Mesothelial cell of epicardium (in vitro differentiated cells): ENCODE data around the gene NOTCH3. TPM values are rescaled to one million over a fixed set of nuclear protein-coding genes. Genes with fewer than 3 reads are reported as not detected.

Experiments used
- DNase-seq, 2 experiments: peaks; one replicate each; pipeline ENCODE4 v3.0.0; 2021; ENCODE audit warnings: low spot score in 2 of 2; ENCODE audit not compliant: unreplicated experiment in 2 of 2
- H3K27ac Mint-ChIP-seq: 2 replicates; pipeline ENCODE4 v1.8.0; 2021; ENCODE audit warnings: mixed read lengths
- H3K27me3 Mint-ChIP-seq: 2 replicates; pipeline ENCODE4 v1.8.0; 2021; ENCODE audit warnings: low read depth, mixed read lengths
- H3K36me3 Mint-ChIP-seq: 2 replicates; pipeline ENCODE4 v1.8.0; 2021; ENCODE audit warnings: mixed read lengths
- H3K4me1 Mint-ChIP-seq: 2 replicates; pipeline ENCODE4 v1.8.0; 2021; ENCODE audit warnings: mixed read lengths
- H3K4me3 Mint-ChIP-seq: 2 replicates; pipeline ENCODE4 v1.8.0; 2021; ENCODE audit warnings: mild to moderate bottlenecking, moderate library complexity, mixed read lengths
- H3K9me3 Mint-ChIP-seq: 2 replicates; pipeline ENCODE4 v1.8.0; 2021; ENCODE audit warnings: mixed read lengths
- total RNA-seq: library from RNA; stranded (reverse); gene quantifications from 3 replicates; pipeline ENCODE4 v1.2.1, GENCODE V29; 2021
- TF ChIP-seq, protein P1 (sequence below): fragments of 200-600 bp; sonication (generic); IDR thresholded peaks from one replicate; pipeline ENCODE4 v1.5.0; 2021; ENCODE audit warnings: antibody characterized with exemption; ENCODE audit not compliant: unreplicated experiment

Gene NOTCH3
- total RNA-seq, 1 donor from 2014 or later = 204 TPM

DNA sequence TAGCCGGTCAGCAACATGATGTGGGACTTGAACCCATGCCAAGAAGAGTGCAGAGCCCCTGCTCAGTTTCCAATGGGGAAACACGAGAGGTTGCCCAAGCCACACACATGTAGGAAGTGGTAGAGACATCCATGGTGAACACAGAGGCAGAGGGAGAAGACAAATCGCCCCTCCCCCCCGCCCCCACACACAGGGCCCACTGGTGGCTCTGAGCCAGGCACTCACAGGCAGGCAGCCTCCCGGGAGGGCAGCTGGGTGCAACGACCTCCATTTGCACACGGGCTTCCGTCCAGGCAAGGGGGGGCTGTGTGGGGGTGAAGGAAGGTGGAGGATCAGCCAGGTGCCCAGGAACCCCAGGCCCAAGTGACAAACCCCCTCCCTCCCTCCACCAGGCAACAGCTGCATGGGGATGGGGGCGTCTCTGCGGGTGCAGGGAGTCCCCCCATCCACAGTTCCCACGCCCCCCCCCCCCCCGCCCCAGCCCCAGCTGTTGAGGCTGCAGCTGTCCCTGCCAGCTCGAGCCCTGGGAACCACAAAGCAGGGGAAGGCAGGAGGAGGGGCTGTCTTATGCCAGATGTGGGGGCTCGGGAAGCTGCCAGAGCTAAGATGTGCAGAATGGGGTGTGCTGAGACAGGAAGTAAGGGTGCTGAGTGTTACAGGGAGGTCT, 3.4 kb downstream of the NOTCH3 start:
- DNase-seq = no peak
- Mint-ChIP-seq H3K4me1 (peaks cover 25% of the 10 kb centered on the region), H3K9me3 (no peaks in the 10 kb centered on the region), H3K4me3 (peak overlapping the region; percentile 43), H3K36me3 (no peaks in the 10 kb centered on the region), H3K27ac (peak overlapping the region; percentile 35), H3K27me3 (no peaks in the 10 kb centered on the region)
- TF ChIP-seq, protein P1, sequence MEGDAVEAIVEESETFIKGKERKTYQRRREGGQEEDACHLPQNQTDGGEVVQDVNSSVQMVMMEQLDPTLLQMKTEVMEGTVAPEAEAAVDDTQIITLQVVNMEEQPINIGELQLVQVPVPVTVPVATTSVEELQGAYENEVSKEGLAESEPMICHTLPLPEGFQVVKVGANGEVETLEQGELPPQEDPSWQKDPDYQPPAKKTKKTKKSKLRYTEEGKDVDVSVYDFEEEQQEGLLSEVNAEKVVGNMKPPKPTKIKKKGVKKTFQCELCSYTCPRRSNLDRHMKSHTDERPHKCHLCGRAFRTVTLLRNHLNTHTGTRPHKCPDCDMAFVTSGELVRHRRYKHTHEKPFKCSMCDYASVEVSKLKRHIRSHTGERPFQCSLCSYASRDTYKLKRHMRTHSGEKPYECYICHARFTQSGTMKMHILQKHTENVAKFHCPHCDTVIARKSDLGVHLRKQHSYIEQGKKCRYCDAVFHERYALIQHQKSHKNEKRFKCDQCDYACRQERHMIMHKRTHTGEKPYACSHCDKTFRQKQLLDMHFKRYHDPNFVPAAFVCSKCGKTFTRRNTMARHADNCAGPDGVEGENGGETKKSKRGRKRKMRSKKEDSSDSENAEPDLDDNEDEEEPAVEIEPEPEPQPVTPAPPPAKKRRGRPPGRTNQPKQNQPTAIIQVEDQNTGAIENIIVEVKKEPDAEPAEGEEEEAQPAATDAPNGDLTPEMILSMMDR = no peak

GRCh38 chr19:15196360-15197005, 4.3 kb downstream of the NOTCH3 start:
- Mint-ChIP-seq H3K4me3 (peak overlapping the region; percentile 75), H3K36me3 (peaks cover 4% of the 10 kb centered on the region), H3K27me3 (no peaks in the 10 kb centered on the region), H3K9me3 (no peaks in the 10 kb centered on the region), H3K4me1 (peaks cover 25% of the 10 kb centered on the region), H3K27ac (peak overlapping the region; percentile 82)
- TF ChIP-seq, protein P1 = no peak
- DNase-seq = no peak

- H3K36me3 Mint-ChIP-seq = peaks cover 8% of the 10 kb centered on the region
- peak overlapping the region; percentile 82 for H3K27ac Mint-ChIP-seq
- TF ChIP-seq, protein P1 = no peak
- H3K4me3 Mint-ChIP-seq = peak overlapping the region; percentile 75
- H3K9me3 Mint-ChIP-seq = no peaks in the 10 kb centered on the region
- peaks cover 25% of the 10 kb centered on the region for H3K4me1 Mint-ChIP-seq
- no peaks in the 10 kb centered on the region for H3K27me3 Mint-ChIP-seq
- DNase-seq = peak; percentile 74 to 83
These were observed 5.1 kb downstream of the NOTCH3 start for GRCh38 chr19:15195371-15196334.

- no peak for DNase-seq
- TF ChIP-seq, protein P1 = no peak
- Mint-ChIP-seq H3K27me3 (no peaks in the 10 kb centered on the region), H3K36me3 (peaks cover 12% of the 10 kb centered on the region), H3K4me3 (peak overlapping the region; percentile 56), H3K27ac (peak overlapping the region; percentile 77), H3K9me3 (no peaks in the 10 kb centered on the region), H3K4me1 (peaks cover 25% of the 10 kb centered on the region)
These were observed 5.9 kb downstream of the NOTCH3 start for GRCh38 chr19:15194938-15195337.

DNA sequence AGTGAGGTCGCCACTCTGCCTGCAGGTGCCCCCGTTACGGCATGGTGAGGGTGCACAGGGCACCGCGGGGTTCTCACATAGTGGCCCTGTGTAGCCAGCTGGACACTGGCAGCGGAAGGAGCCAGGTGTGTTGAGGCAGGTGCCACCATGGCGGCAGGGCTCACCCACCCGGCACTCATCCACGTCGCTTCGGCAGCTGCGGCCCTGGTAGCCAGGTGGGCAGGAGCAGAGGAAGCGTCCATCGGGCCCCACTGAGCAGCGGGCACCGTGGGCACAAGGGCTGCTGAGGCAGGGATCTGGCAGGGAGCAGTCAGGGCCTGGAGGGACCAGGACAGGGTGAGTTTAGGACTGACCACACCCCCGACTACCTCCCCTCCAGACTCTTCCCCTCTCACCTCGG, 8.8 kb downstream of the NOTCH3 start:
- Mint-ChIP-seq H3K4me1 (peaks cover 11% of the 10 kb centered on the region), H3K4me3 (no peak overlapping the region), H3K9me3 (no peaks in the 10 kb centered on the region), H3K27me3 (no peaks in the 10 kb centered on the region), H3K27ac (no peak overlapping the region), H3K36me3 (peaks cover 20% of the 10 kb centered on the region)
- TF ChIP-seq, protein P1 = no peak
- DNase-seq = no peak
